Left lobe of liver (tissue), 2 donors: ENCODE data around the gene SELE. TPM values are rescaled to one million over a fixed set of nuclear protein-coding genes. Genes with fewer than 3 reads are reported as not detected.
"Not testable (repeated sequence)": the region's sequence is repeated elsewhere in the genome, so short reads cannot be mapped to it uniquely, and the experiment has no call there.

Source experiments
- ATAC-seq: fragments of 200-7000 bp; cut with Tn5 transposase; one replicate; pipeline ENCODE4 v1.9.1; 2020; ENCODE audit warnings: mild to moderate bottlenecking, moderate library complexity
- DNase-seq: peaks from one replicate; pipeline ENCODE4 v3.0.0-alpha.2; 2020; ENCODE audit warnings: low spot score
- total RNA-seq: library from RNA; stranded (reverse); gene quantifications from one replicate; pipeline ENCODE4 v1.2.1, GENCODE V29; 2021
- donor health status: DM: no; HTN: no; CAD: no; lungs with moderate emphysema.
- donor health status: DM: no; HTN: yes; CAD: no.

Gene SELE
- total RNA-seq, 1 donor from 2014 or later: 0.93 TPM

GRCh38 chr1:169725930-169726329, 7.9 kb downstream of the SELE start:
- ATAC-seq (peak; percentile 81), DNase-seq (peak; percentile 68)

GRCh38 chr1:169724168-169724567, 9.7 kb downstream of the SELE start:
- no peak for DNase-seq
- peak; percentile 37 for ATAC-seq

- no peak for ATAC-seq
- DNase-seq: no peak
Observed at GRCh38 chr1:169723763-169724162, 10.1 kb downstream of the SELE start.

GRCh38 chr1:169722779-169723178, 11.1 kb downstream of the SELE start:
- DNase-seq (no peak), ATAC-seq (peak; percentile 12)

- ATAC-seq, DNase-seq: not testable (repeated sequence)
Observed at GRCh38 chr1:169715100-169715499, 18.8 kb downstream of the SELE start.

- ATAC-seq, DNase-seq: not testable (repeated sequence)
Observed at GRCh38 chr1:169713090-169713489, 20.8 kb downstream of the SELE start.

GRCh38 chr1:169712309-169712631, 21.6 kb downstream of the SELE start:
- no peak for ATAC-seq
- DNase-seq: no peak

GRCh38 chr1:169711469-169712308, 22.2 kb downstream of the SELE start, which contains the start of gene SELL:
Gene SELL, minus strand, starts transcription at chr1:169711620. Its CDS starts 122 bp downstream, at chr1:169711498.
- ATAC-seq (peak; percentile 100), DNase-seq (peak; percentile 62)

- ATAC-seq (no peak), DNase-seq (no peak)
Observed at GRCh38 chr1:169708647-169709046, 25.2 kb downstream of the SELE start.

GRCh38 chr1:169707912-169708604, 25.8 kb downstream of the SELE start:
- DNase-seq (no peak), ATAC-seq (no peak)

- ATAC-seq (no peak), DNase-seq (no peak)
Observed at GRCh38 chr1:169704797-169705196, 29.1 kb downstream of the SELE start.

GRCh38 chr1:169701261-169702005, 32.4 kb downstream of the SELE start:
- ATAC-seq: no peak

GRCh38 chr1:169699707-169700106, 34.2 kb downstream of the SELE start:
- ATAC-seq (no peak), DNase-seq (no peak)

More at GRCh38 chr1:169701261-169702005, 32.4 kb downstream of the SELE start:
- DNase-seq: no peak

- ATAC-seq (no peak), DNase-seq (no peak)
Observed at GRCh38 chr1:169698976-169699375, 34.9 kb downstream of the SELE start.

- no peak for ATAC-seq
- DNase-seq: no peak
Observed at GRCh38 chr1:169697755-169698154, 36.1 kb downstream of the SELE start.

- ATAC-seq (no peak), DNase-seq (no peak)
Observed at GRCh38 chr1:169696273-169697100, 37.4 kb downstream of the SELE start.

GRCh38 chr1:169694304-169695075, 39.4 kb downstream of the SELE start:
- DNase-seq (no peak), ATAC-seq (peak; percentile 44)

GRCh38 chr1:169692756-169693460, 41.0 kb downstream of the SELE start:
- no peak for DNase-seq
- no peak for ATAC-seq

GRCh38 chr1:169690489-169690888, 43.4 kb downstream of the SELE start:
- DNase-seq (no peak), ATAC-seq (no peak)
